ENCODE results near the gene TMEM201. TPM values are rescaled to one million over a fixed set of nuclear protein-coding genes. Genes with fewer than 3 reads are reported as not detected.

TMEM201 gene
- total and polyA plus RNA-seq, 2 of the 8 experiments (the other 6 are each of a cell fraction or from before 2014, with no cell fraction given) = 8.2 to 27.1 TPM

- TF ChIP-seq NANOG (IDR thresholded peaks at IDR 0.05; ENCODE audit: insufficient read depth, low read depth, low read length, poor library complexity, severe bottlenecking) = no peak
Measured at GRCh38 chr1:9589144-9589718, 520 bp downstream of the TMEM201 start (continued).
